NCI-H2107 (cell line): ENCODE measurements around the gene MASP1.

Experiments used
- DNase-seq: peaks from one replicate; lab custom pipeline; 2025; lab: John Stamatoyannopoulos, UW

MASP1 gene

GRCh38 chr3:187186801-187187421, 104.6 kb downstream of the MASP1 start:
- DNase-seq: no peak

GRCh38 chr3:187186375-187186774, 105.2 kb downstream of the MASP1 start:
- no peak for DNase-seq

GRCh38 chr3:187185759-187186158, 105.8 kb downstream of the MASP1 start:
- DNase-seq: no peak
